A549 (cell line): ENCODE measurements around the gene FBXW5. TPM values are rescaled to one million over a fixed set of nuclear protein-coding genes. Genes with fewer than 3 reads are reported as not detected.

Source experiments
- CBX8 ChIP-seq: fragments of 200-600 bp; sonication (generic); IDR thresholded peaks from 2 replicates; pipeline ENCODE4 v1.6.1; 2016
- CEBPB ChIP-seq, 2 experiments: fragments of >200 bp in 1 of 2; sonication (Bioruptor Twin) in 1 of 2; formaldehyde crosslinking in 1 of 2; IDR thresholded peaks; 2 replicates each; pipeline ENCODE4 v1.6.1; 2012 to 2016
- CHD2 ChIP-seq: fragments of 150-350 bp; IDR thresholded peaks from 2 replicates; pipeline ENCODE4 v1.6.1; 2014; ENCODE audit warnings: low read length; ENCODE audit not compliant: partially characterized antibody
- EP300 ChIP-seq, 2 experiments: fragments of >200 bp; sonication (Bioruptor Twin); formaldehyde crosslinking; IDR thresholded peaks; 2 replicates in 1 of 2; 3 replicates in 1 of 2; pipeline ENCODE4 v1.6.1; 2016 to 2017
- GATA3 ChIP-seq: IDR thresholded peaks from 2 replicates; pipeline ENCODE4 v1.6.1; 2012; ENCODE audit warnings: borderline replicate concordance
- HDAC2 ChIP-seq: fragments of 200-600 bp; sonication (generic); IDR thresholded peaks from 2 replicates; pipeline ENCODE4 v1.6.1; 2016
- HOXB13 ChIP-seq: fragments of 250-450 bp; sonication (Bioruptor Pico); IDR thresholded peaks from 2 replicates; pipeline ENCODE4 v1.5.0; 2020; ENCODE audit warnings: low read depth, mild to moderate bottlenecking, moderate library complexity
- HOXB5 ChIP-seq: fragments of 250-450 bp; sonication (Bioruptor Pico); IDR thresholded peaks from 2 replicates; pipeline ENCODE4 v1.5.0; 2020; ENCODE audit warnings: mild to moderate bottlenecking, moderate library complexity
- JUN ChIP-seq, 2 experiments: fragments of >200 bp; sonication (Bioruptor Twin); formaldehyde crosslinking; IDR thresholded peaks; 2 replicates in 1 of 2; 3 replicates in 1 of 2; pipeline ENCODE4 v1.6.1; 2016 to 2017
- JUNB ChIP-seq: fragments of >200 bp; sonication (Bioruptor Twin); formaldehyde crosslinking; IDR thresholded peaks from 2 replicates; pipeline ENCODE4 v1.6.1; 2016
- KDM5A ChIP-seq: fragments of 200-600 bp; sonication (generic); IDR thresholded peaks from 2 replicates; pipeline ENCODE4 v1.6.1; 2016; ENCODE audit warnings: antibody characterized with exemption, mild to moderate bottlenecking
- MAFK ChIP-seq: fragments of 450-650 bp; IDR thresholded peaks from 2 replicates; pipeline ENCODE4 v1.6.1; 2014; ENCODE audit not compliant: partially characterized antibody
- MAZ ChIP-seq: fragments of 150-350 bp; IDR thresholded peaks from 2 replicates; pipeline ENCODE4 v1.6.1; 2014; ENCODE audit warnings: antibody characterized with exemption, low read depth, low read length, borderline replicate concordance
- MYC ChIP-seq: IDR thresholded peaks from 2 replicates; pipeline ENCODE4 v1.6.1; 2012; ENCODE audit warnings: mild to moderate bottlenecking, inconsistent platforms, low read length, improper control_type of control experiment, borderline replicate concordance
- NFE2L2 ChIP-seq: fragments of 150-350 bp; conservative IDR thresholded peaks from 2 replicates; pipeline ENCODE4 v1.6.1; 2014; ENCODE audit warnings: low read length
- NPAS2 ChIP-seq: fragments of 250-450 bp; sonication (Bioruptor Pico); IDR thresholded peaks from 2 replicates; pipeline ENCODE4 v1.8.0; 2022; ENCODE audit warnings: mild to moderate bottlenecking, moderate library complexity, borderline replicate concordance
- POLR2A ChIP-seq: IDR thresholded peaks from 2 replicates; pipeline ENCODE4 v1.6.1; 2012; ENCODE audit warnings: mild to moderate bottlenecking, low read length
- RCOR1 ChIP-seq: fragments of 150-350 bp; IDR thresholded peaks from 2 replicates; pipeline ENCODE4 v1.6.1; 2014; ENCODE audit warnings: antibody characterized with exemption, low read length, low read depth
- SREBF2 ChIP-seq: fragments of 450-650 bp; IDR thresholded peaks from 2 replicates; pipeline ENCODE4 v1.6.1; 2014; ENCODE audit warnings: mild to moderate bottlenecking, moderate library complexity
- TP53 ChIP-seq: fragments of 250-450 bp; sonication (Bioruptor Pico); IDR thresholded peaks from 2 replicates; pipeline ENCODE4 v1.5.0; 2021; ENCODE audit warnings: mild to moderate bottlenecking, moderate library complexity
- ZSCAN20 ChIP-seq: fragments of 250-450 bp; sonication (Bioruptor Pico); IDR thresholded peaks from 2 replicates; pipeline ENCODE4 v1.8.0; 2022; ENCODE audit warnings: mild to moderate bottlenecking, moderate library complexity
- polyA plus RNA-seq, 4 experiments: library from polyadenylated mRNA; depleted of rRNA in 3 of 4; stranded (reverse); fragments of >200 nt; fragmentation: RNase III in 1 of 4; extraction: RNeasy Plus Mini Kit Qiagen cat#74134 plus additional on column Dnase treatment in 1 of 4; gene quantifications; 2 replicates in 3 of 4; 3 replicates in 1 of 4; pipeline ENCODE4 v1.2.3, GENCODE V29; 2011 to 2017
- TF ChIP-seq, protein P1 (sequence below): fragments of >200 bp; sonication (Bioruptor Twin); formaldehyde crosslinking; IDR thresholded peaks from 3 replicates; pipeline ENCODE4 v1.5.1; 2016
- TF ChIP-seq, protein P2 (sequence below): IDR thresholded peaks from 2 replicates; pipeline ENCODE4 v1.6.1; 2012; ENCODE audit warnings: low read depth, borderline replicate concordance
- TF ChIP-seq, protein P3 (sequence below): fragments of 200-600 bp; sonication (generic); IDR thresholded peaks from 2 replicates; pipeline ENCODE4 v1.6.1; 2016; ENCODE audit warnings: antibody characterized with exemption, mild to moderate bottlenecking, moderate library complexity
- TF ChIP-seq, protein P4 (sequence below): fragments of 150-350 bp; IDR thresholded peaks from 2 replicates; pipeline ENCODE4 v1.6.1; 2014; ENCODE audit warnings: low read depth, mild to moderate bottlenecking, low read length
- TF ChIP-seq, protein P5 (sequence below): fragments of >200 bp; sonication (Bioruptor Twin); formaldehyde crosslinking; IDR thresholded peaks from 3 replicates; pipeline ENCODE4 v1.6.1; 2016
- TF ChIP-seq, protein P6 (sequence below): IDR thresholded peaks from 2 replicates; pipeline ENCODE4 v1.6.1; 2012

FBXW5 gene
- polyA plus RNA-seq, 2 of the 4 experiments (the other 2 are of a cell fraction), result 37.5 to 59.5 TPM

DNA sequence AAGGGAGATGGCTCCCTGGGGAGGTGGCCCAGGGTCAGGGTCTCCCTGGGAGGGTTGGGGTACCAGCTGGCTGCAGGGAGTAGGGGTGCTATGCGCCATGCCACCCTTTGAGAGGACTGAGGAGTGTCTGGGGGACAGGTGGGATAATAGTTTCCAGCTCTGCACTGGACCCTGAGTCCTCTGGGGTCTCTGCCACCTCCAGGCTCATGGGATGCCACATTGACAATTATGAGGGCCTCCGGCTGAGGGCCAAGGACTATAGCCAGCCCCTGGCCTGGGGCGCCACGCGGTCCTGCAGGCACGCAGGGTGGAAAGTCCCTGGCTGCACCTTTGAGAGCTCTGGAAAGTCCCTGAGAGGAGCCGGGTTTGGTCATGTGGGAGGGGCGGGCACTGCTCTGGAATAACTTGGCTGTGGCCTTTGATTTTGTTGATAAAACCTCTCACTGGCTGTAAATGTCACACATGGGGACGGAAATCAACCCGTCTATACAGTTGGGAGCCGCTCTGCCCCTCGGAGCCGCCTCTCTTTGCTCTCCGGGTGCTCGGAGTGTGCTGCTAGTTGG is 42.2 kb downstream of the FBXW5 start (continued):
- TF ChIP-seq MAZ (no peak), HDAC2 (no peak), POLR2A (peak; percentile 9; the same call in 1 of the 2 replicates), JUN (IDR thresholded peaks at IDR 0.05) (peak; percentile 27 to 38; a peak in 2 of 5 replicates), HOXB5 (CRISPR knock-in tag) (peak; percentile 58; the same call in 1 of the 2 replicates), JUNB (no peak), MYC (peak; percentile 92), CEBPB (IDR thresholded peaks at IDR 0.05) (peak in 1 of 2 experiments; percentile 38; a peak in 1 of 4 replicates), SREBF2 (no peak), NPAS2 (CRISPR knock-in tag) (no peak), KDM5A (no peak), EP300 (IDR thresholded peaks at IDR 0.05) (peak; percentile 47 to 80; a peak in 3 of 5 replicates), CBX8 (no peak), MAFK (no peak), GATA3 (peak; percentile 87), CHD2 (no peak), TP53 (CRISPR knock-in tag) (no peak), HOXB13 (CRISPR knock-in tag) (peak; percentile 80; the same call in 1 of the 2 replicates), ZSCAN20 (CRISPR knock-in tag) (no peak), NFE2L2 (no peak), RCOR1 (no peak)
- TF ChIP-seq, protein P1, sequence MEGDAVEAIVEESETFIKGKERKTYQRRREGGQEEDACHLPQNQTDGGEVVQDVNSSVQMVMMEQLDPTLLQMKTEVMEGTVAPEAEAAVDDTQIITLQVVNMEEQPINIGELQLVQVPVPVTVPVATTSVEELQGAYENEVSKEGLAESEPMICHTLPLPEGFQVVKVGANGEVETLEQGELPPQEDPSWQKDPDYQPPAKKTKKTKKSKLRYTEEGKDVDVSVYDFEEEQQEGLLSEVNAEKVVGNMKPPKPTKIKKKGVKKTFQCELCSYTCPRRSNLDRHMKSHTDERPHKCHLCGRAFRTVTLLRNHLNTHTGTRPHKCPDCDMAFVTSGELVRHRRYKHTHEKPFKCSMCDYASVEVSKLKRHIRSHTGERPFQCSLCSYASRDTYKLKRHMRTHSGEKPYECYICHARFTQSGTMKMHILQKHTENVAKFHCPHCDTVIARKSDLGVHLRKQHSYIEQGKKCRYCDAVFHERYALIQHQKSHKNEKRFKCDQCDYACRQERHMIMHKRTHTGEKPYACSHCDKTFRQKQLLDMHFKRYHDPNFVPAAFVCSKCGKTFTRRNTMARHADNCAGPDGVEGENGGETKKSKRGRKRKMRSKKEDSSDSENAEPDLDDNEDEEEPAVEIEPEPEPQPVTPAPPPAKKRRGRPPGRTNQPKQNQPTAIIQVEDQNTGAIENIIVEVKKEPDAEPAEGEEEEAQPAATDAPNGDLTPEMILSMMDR, result no peak
- TF ChIP-seq, protein P2, sequence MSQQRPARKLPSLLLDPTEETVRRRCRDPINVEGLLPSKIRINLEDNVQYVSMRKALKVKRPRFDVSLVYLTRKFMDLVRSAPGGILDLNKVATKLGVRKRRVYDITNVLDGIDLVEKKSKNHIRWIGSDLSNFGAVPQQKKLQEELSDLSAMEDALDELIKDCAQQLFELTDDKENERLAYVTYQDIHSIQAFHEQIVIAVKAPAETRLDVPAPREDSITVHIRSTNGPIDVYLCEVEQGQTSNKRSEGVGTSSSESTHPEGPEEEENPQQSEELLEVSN, result peak; percentile 72; the same call in 1 of the 2 replicates
- TF ChIP-seq, protein P3, sequence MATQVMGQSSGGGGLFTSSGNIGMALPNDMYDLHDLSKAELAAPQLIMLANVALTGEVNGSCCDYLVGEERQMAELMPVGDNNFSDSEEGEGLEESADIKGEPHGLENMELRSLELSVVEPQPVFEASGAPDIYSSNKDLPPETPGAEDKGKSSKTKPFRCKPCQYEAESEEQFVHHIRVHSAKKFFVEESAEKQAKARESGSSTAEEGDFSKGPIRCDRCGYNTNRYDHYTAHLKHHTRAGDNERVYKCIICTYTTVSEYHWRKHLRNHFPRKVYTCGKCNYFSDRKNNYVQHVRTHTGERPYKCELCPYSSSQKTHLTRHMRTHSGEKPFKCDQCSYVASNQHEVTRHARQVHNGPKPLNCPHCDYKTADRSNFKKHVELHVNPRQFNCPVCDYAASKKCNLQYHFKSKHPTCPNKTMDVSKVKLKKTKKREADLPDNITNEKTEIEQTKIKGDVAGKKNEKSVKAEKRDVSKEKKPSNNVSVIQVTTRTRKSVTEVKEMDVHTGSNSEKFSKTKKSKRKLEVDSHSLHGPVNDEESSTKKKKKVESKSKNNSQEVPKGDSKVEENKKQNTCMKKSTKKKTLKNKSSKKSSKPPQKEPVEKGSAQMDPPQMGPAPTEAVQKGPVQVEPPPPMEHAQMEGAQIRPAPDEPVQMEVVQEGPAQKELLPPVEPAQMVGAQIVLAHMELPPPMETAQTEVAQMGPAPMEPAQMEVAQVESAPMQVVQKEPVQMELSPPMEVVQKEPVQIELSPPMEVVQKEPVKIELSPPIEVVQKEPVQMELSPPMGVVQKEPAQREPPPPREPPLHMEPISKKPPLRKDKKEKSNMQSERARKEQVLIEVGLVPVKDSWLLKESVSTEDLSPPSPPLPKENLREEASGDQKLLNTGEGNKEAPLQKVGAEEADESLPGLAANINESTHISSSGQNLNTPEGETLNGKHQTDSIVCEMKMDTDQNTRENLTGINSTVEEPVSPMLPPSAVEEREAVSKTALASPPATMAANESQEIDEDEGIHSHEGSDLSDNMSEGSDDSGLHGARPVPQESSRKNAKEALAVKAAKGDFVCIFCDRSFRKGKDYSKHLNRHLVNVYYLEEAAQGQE, result no peak
- TF ChIP-seq, protein P4, sequence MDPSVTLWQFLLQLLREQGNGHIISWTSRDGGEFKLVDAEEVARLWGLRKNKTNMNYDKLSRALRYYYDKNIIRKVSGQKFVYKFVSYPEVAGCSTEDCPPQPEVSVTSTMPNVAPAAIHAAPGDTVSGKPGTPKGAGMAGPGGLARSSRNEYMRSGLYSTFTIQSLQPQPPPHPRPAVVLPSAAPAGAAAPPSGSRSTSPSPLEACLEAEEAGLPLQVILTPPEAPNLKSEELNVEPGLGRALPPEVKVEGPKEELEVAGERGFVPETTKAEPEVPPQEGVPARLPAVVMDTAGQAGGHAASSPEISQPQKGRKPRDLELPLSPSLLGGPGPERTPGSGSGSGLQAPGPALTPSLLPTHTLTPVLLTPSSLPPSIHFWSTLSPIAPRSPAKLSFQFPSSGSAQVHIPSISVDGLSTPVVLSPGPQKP, result no peak
- TF ChIP-seq, protein P5, sequence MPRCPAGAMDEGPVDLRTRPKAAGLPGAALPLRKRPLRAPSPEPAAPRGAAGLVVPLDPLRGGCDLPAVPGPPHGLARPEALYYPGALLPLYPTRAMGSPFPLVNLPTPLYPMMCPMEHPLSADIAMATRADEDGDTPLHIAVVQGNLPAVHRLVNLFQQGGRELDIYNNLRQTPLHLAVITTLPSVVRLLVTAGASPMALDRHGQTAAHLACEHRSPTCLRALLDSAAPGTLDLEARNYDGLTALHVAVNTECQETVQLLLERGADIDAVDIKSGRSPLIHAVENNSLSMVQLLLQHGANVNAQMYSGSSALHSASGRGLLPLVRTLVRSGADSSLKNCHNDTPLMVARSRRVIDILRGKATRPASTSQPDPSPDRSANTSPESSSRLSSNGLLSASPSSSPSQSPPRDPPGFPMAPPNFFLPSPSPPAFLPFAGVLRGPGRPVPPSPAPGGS, result no peak
- TF ChIP-seq, protein P6, sequence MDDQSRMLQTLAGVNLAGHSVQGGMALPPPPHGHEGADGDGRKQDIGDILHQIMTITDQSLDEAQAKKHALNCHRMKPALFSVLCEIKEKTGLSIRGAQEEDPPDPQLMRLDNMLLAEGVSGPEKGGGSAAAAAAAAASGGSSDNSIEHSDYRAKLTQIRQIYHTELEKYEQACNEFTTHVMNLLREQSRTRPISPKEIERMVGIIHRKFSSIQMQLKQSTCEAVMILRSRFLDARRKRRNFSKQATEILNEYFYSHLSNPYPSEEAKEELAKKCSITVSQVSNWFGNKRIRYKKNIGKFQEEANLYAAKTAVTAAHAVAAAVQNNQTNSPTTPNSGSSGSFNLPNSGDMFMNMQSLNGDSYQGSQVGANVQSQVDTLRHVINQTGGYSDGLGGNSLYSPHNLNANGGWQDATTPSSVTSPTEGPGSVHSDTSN, result peak; percentile 8; the same call in 1 of the 2 replicates
- TF ChIP-seq, all 56 proteins: peak for 19
